Neural cell (in vitro differentiated cells): ENCODE data around the gene ZNF117. TPM values are rescaled to one million over a fixed set of nuclear protein-coding genes. Genes with fewer than 3 reads are reported as not detected.
"Not testable (repeated sequence)": the region's sequence is repeated elsewhere in the genome, so short reads cannot be mapped to it uniquely, and the experiment has no call there.

Source experiments
- H2AFZ ChIP-seq: fragments of 200-600, 300-800 bp; sonication (generic), shearing (Covaris generic); 2 replicates; pipeline ENCODE4 v1.6.0; 2014; ENCODE audit warnings: low read depth, mild to moderate bottlenecking, antibody characterized with exemption, low read length, moderate library complexity
- H3F3A ChIP-seq: fragments of 200-600 bp; shearing (Covaris generic); 2 replicates; pipeline ENCODE4 v1.6.1; 2016; ENCODE audit warnings: mild to moderate bottlenecking, moderate library complexity, mixed read lengths, antibody characterized with exemption, low read length; ENCODE audit not compliant: insufficient read depth, poor library complexity, severe bottlenecking
- H3K27ac ChIP-seq: fragments of 200-600, 300-800 bp; sonication (generic), shearing (Covaris generic); 2 replicates; pipeline ENCODE4 v1.5.1; 2014; ENCODE audit warnings: mild to moderate bottlenecking, low read length, moderate library complexity
- H3K27me3 ChIP-seq: fragments of 300-800, 200-600 bp; sonication (generic), shearing (Covaris generic); 2 replicates; pipeline ENCODE4 v1.6.0; 2014; ENCODE audit warnings: mild to moderate bottlenecking, low read depth, low read length, moderate library complexity; ENCODE audit not compliant: insufficient read depth
- H3K36me3 ChIP-seq: fragments of 300-800, 200-600 bp; sonication (generic), shearing (Covaris generic); 2 replicates; pipeline ENCODE4 v1.5.1; 2014; ENCODE audit warnings: mild to moderate bottlenecking, antibody characterized with exemption, low read length, moderate library complexity; ENCODE audit not compliant: insufficient read depth
- H3K4me2 ChIP-seq: fragments of 300-800, 200-600 bp; sonication (generic), shearing (Covaris generic); 2 replicates; pipeline ENCODE4 v1.6.0; 2014; ENCODE audit warnings: mild to moderate bottlenecking, low read length
- H3K4me3 ChIP-seq: fragments of 300-800, 200-600 bp; sonication (generic), shearing (Covaris generic); 2 replicates; pipeline ENCODE4 v1.5.1; 2014; ENCODE audit warnings: mild to moderate bottlenecking, low read length, moderate library complexity
- H3K79me2 ChIP-seq: fragments of 200-600 bp; shearing (Covaris generic); replicated peaks from 2 replicates; pipeline ENCODE4 v1.6.0; 2014; ENCODE audit warnings: mild to moderate bottlenecking, low read length, moderate library complexity; ENCODE audit not compliant: insufficient read depth
- H3K9ac ChIP-seq: fragments of 300-800, 200-600 bp; sonication (generic), shearing (Covaris generic); 2 replicates; pipeline ENCODE4 v1.6.1; 2016; ENCODE audit warnings: mild to moderate bottlenecking, low read length, mixed read lengths
- H3K9me2 ChIP-seq: fragments of 200-600 bp; shearing (Covaris generic); 2 replicates; pipeline ENCODE4 v1.6.1; 2016; ENCODE audit warnings: mild to moderate bottlenecking, low read length, mixed read lengths; ENCODE audit not compliant: insufficient read depth
- H3K9me3 ChIP-seq: fragments of 200-600, 300-800 bp; sonication (generic), shearing (Covaris generic); 2 replicates; pipeline ENCODE4 v1.6.1; 2016; ENCODE audit warnings: mild to moderate bottlenecking, mixed run types, low read length, moderate library complexity, mixed read lengths
- H4K20me1 ChIP-seq: fragments of 200-600 bp; shearing (Covaris generic); 2 replicates; pipeline ENCODE4 v1.6.1; 2016; ENCODE audit warnings: mild to moderate bottlenecking, mixed run types; ENCODE audit not compliant: insufficient read depth
- CTCF ChIP-seq: fragments of 450-650 bp; IDR thresholded peaks from 2 replicates; pipeline ENCODE4 v1.5.1; 2014; ENCODE audit warnings: antibody characterized with exemption, mild to moderate bottlenecking, moderate library complexity; ENCODE audit not compliant: poor library complexity, severe bottlenecking
- EP300 ChIP-seq: fragments of 450-650 bp; conservative IDR thresholded peaks from 2 replicates; pipeline ENCODE4 v1.6.1; 2014; ENCODE audit warnings: antibody characterized with exemption, mild to moderate bottlenecking, moderate library complexity; ENCODE audit not compliant: poor library complexity, severe bottlenecking
- EZH2 ChIP-seq: fragments of 200-600, 300-800 bp; shearing (Covaris generic), sonication (generic); IDR thresholded peaks from 2 replicates; pipeline ENCODE4 v1.6.1; 2014; ENCODE audit warnings: antibody characterized with exemption, low read length, borderline replicate concordance, mild to moderate bottlenecking; ENCODE audit not compliant: insufficient read depth, poor library complexity, severe bottlenecking
- MXI1 ChIP-seq: fragments of 450-650 bp; conservative IDR thresholded peaks from 2 replicates; pipeline ENCODE4 v1.6.1; 2014; ENCODE audit warnings: antibody characterized with exemption, mild to moderate bottlenecking; ENCODE audit not compliant: poor library complexity, severe bottlenecking
- POLR2AphosphoS5 ChIP-seq: IDR thresholded peaks from 2 replicates; pipeline ENCODE4 v1.6.1; 2012
- RAD21 ChIP-seq: fragments of 450-650 bp; conservative IDR thresholded peaks from 2 replicates; pipeline ENCODE4 v1.6.1; 2014; ENCODE audit warnings: antibody characterized with exemption, mild to moderate bottlenecking, moderate library complexity
- SMC3 ChIP-seq: fragments of 450-650 bp; conservative IDR thresholded peaks from 2 replicates; pipeline ENCODE4 v1.6.1; 2014; ENCODE audit warnings: antibody characterized with exemption, mild to moderate bottlenecking, moderate library complexity; ENCODE audit not compliant: poor library complexity
- TAF1 ChIP-seq: IDR thresholded peaks from 2 replicates; pipeline ENCODE4 v1.6.1; 2012; ENCODE audit warnings: low read depth
- polyA minus RNA-seq: library from RNA; depleted of rRNA, polyadenylated mRNA; stranded (reverse); fragments of >200 nt; gene quantifications from 2 replicates; pipeline ENCODE4 v1.2.3, GENCODE V29; 2014
- polyA plus RNA-seq: library from polyadenylated mRNA; depleted of rRNA; stranded (reverse); fragments of >200 nt; gene quantifications from 2 replicates; pipeline ENCODE4 v1.2.3, GENCODE V29; 2014
- TF ChIP-seq, protein P1 (sequence below): IDR thresholded peaks from 2 replicates; pipeline ENCODE4 v1.6.1; 2012; ENCODE audit warnings: borderline replicate concordance

Gene ZNF117
- 109 and 112 TPM in 2 replicates for polyA plus RNA-seq
- polyA minus RNA-seq: 77.7 and 98.9 TPM in 2 replicates

GRCh38 chr7:64990936-64991335 lies at the start of gene ZNF117:
TSS of gene ZNF117 (minus strand) at chr7:64991036.
- H3K9me2 ChIP-seq: no peaks in the 10 kb centered on the region
- no peaks in the 10 kb centered on the region for H3F3A ChIP-seq
- no peak for TF ChIP-seq RAD21
- TF ChIP-seq, protein P1, sequence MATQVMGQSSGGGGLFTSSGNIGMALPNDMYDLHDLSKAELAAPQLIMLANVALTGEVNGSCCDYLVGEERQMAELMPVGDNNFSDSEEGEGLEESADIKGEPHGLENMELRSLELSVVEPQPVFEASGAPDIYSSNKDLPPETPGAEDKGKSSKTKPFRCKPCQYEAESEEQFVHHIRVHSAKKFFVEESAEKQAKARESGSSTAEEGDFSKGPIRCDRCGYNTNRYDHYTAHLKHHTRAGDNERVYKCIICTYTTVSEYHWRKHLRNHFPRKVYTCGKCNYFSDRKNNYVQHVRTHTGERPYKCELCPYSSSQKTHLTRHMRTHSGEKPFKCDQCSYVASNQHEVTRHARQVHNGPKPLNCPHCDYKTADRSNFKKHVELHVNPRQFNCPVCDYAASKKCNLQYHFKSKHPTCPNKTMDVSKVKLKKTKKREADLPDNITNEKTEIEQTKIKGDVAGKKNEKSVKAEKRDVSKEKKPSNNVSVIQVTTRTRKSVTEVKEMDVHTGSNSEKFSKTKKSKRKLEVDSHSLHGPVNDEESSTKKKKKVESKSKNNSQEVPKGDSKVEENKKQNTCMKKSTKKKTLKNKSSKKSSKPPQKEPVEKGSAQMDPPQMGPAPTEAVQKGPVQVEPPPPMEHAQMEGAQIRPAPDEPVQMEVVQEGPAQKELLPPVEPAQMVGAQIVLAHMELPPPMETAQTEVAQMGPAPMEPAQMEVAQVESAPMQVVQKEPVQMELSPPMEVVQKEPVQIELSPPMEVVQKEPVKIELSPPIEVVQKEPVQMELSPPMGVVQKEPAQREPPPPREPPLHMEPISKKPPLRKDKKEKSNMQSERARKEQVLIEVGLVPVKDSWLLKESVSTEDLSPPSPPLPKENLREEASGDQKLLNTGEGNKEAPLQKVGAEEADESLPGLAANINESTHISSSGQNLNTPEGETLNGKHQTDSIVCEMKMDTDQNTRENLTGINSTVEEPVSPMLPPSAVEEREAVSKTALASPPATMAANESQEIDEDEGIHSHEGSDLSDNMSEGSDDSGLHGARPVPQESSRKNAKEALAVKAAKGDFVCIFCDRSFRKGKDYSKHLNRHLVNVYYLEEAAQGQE: no peak
- no peak for TF ChIP-seq EP300
- no peak for TF ChIP-seq POLR2AphosphoS5
- TF ChIP-seq EZH2: no peak
- no peak for TF ChIP-seq MXI1
- TF ChIP-seq TAF1: no peak
- no peak for TF ChIP-seq SMC3
- no peak for TF ChIP-seq CTCF
- H3K4me2 ChIP-seq: no peak within 1 kb of the TSS
- H2AFZ ChIP-seq: no peak within 1 kb of the TSS
- H3K36me3 ChIP-seq: peaks cover 30% of the 10 kb centered on the region
- peaks cover 11% of the 10 kb centered on the region for H3K79me2 ChIP-seq
- H3K9ac ChIP-seq: no peak within 1 kb of the TSS
- no peaks in the 10 kb centered on the region for H3K27me3 ChIP-seq
- no peaks in the 10 kb centered on the region for H4K20me1 ChIP-seq
- H3K9me3 ChIP-seq: peaks cover 39% of the 10 kb centered on the region
- no peak within 1 kb of the TSS for H3K4me3 ChIP-seq
- no peak within 1 kb of the TSS for H3K27ac ChIP-seq

- H3K36me3 ChIP-seq, H4K20me1 ChIP-seq, H3K9me2 ChIP-seq, H3K79me2 ChIP-seq, H3K9me3 ChIP-seq, H3F3A ChIP-seq, H3K27me3 ChIP-seq: not testable (repeated sequence)
- peak overlapping the region; percentile 81 for H3K4me2 ChIP-seq
- H3K4me3 ChIP-seq: peak overlapping the region; percentile 75
- H3K9ac ChIP-seq: peak overlapping the region; percentile 77
- peak overlapping the region; percentile 33 for H2AFZ ChIP-seq
- H3K27ac ChIP-seq: peak overlapping the region; percentile 73
These were observed 47.9 kb upstream of the ZNF117 start for GRCh38 chr7:65038767-65039166.
